NCI-H1930 (cell line): ENCODE results near the gene STARD10.

ENCODE experiments used
- DNase-seq, 2 experiments: peaks; one replicate each; lab custom pipeline; 2025; lab: John Stamatoyannopoulos, UW

Gene STARD10

GRCh38 chr11:72744474-72744873 is 49.4 kb downstream of the STARD10 start:
- no peak for DNase-seq

GRCh38 chr11:72743321-72744221 is 50.3 kb downstream of the STARD10 start:
- no peak for DNase-seq

- DNase-seq: no peak
Observed at GRCh38 chr11:72742513-72743320, 51.1 kb downstream of the STARD10 start.

GRCh38 chr11:72741849-72742512 is 51.9 kb downstream of the STARD10 start:
- no peak for DNase-seq

- DNase-seq: no peak
Observed at GRCh38 chr11:72741429-72741833, 52.4 kb downstream of the STARD10 start.

GRCh38 chr11:72740562-72741428 is 53.1 kb downstream of the STARD10 start:
- no peak for DNase-seq

GRCh38 chr11:72740060-72740424 is 53.8 kb downstream of the STARD10 start:
- DNase-seq: no peak

GRCh38 chr11:72739240-72740059 is 54.4 kb downstream of the STARD10 start:
- no peak for DNase-seq

GRCh38 chr11:72738199-72739141 is 55.4 kb downstream of the STARD10 start:
- DNase-seq: no peak

- no peak for DNase-seq
Observed at GRCh38 chr11:72737336-72737735, 56.5 kb downstream of the STARD10 start.

GRCh38 chr11:72736452-72737069 is 57.3 kb downstream of the STARD10 start:
- DNase-seq: no peak

GRCh38 chr11:72735495-72736027 is 58.3 kb downstream of the STARD10 start:
- DNase-seq: no peak

- no peak for DNase-seq
Observed at GRCh38 chr11:72732329-72732728, 61.5 kb downstream of the STARD10 start.

- no peak for DNase-seq
Observed at GRCh38 chr11:72730737-72731136, 63.1 kb downstream of the STARD10 start.

GRCh38 chr11:72730243-72730642 is 63.6 kb downstream of the STARD10 start:
- DNase-seq: no peak

- no peak for DNase-seq
Observed at GRCh38 chr11:72727521-72727920, 66.3 kb downstream of the STARD10 start.

GRCh38 chr11:72726266-72727220 is 67.3 kb downstream of the STARD10 start:
- no peak for DNase-seq

GRCh38 chr11:72725724-72726028 is 68.2 kb downstream of the STARD10 start:
- no peak for DNase-seq
